ENCODE data around the gene RND3. TPM values are rescaled to one million over a fixed set of nuclear protein-coding genes. Genes with fewer than 3 reads are reported as not detected.

RND3 gene
- total RNA-seq (2014; rRNA removed; shearing (Covaris generic)), result 61.4 and 72.6 TPM in 2 replicates

GRCh38 chr2:150487537-150488429 lies at the start of gene RND3:
Gene RND3, minus strand, starts transcription at chr2:150487667. Its CDS starts 250 bp downstream, at chr2:150487417.

